HTERT RPE-1 (cell line): ENCODE results near the gene MUTYH.
"Not testable (repeated sequence)": the region's sequence is repeated elsewhere in the genome, so short reads cannot be mapped to it uniquely, and the experiment has no call there.

Experiments
- in situ Hi-C: fragments of 300-500 bp; cut with MboI; formaldehyde crosslinking; loops from 4 replicates; pipeline ENCODE4 v1.14.3; 2020; ENCODE audit warnings: low sequenced_read_pairs

The MUTYH gene

DNA sequence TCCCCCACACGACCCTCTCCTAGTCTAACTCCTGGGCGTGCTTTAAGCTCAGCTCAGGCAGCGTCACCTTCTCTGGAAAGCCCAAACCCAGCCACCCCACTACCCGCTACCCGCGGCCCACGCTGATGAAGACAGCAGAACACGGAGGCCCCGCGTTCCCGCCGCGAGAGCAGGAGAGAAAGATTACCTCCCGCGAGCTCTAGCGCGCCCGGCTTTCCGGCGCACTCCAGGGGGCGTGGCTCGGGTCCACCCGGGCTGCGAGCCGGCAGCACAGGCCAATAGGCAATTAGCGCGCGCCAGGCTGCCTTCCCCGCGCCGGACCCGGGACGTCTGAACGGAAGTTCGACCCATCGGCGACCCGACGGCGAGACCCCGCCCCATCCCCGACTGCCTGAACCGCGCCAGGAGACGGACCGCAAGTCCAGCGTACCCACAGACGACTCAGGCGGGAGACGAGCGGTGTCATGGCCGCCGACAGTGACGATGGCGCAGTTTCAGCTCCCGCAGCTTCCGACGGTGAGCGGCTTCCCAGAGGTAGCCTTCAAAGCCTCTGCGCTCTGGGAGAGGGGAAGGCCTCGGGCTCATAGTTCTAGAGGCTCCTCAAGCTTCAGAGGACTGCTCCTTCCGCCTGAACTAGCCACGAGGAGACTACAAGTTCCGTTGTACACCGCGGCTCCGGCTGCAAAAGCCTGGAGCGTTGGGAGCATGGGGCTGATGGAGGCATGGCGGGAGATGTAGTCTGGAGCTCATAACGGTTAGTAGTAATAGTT, at the start of gene MUTYH, which contains the start of gene TOE1:
Gene MUTYH, minus strand, starts transcription at position 652 of the 770 bp plus-strand sequence. CDS start 5,935 bp downstream, outside the sequence.
Gene TOE1, plus strand, starts transcription at position 382 of the 770 bp plus-strand sequence. Its CDS starts 83 bp downstream, at position 465.
- in situ Hi-C loops = no loop called here

DNA sequence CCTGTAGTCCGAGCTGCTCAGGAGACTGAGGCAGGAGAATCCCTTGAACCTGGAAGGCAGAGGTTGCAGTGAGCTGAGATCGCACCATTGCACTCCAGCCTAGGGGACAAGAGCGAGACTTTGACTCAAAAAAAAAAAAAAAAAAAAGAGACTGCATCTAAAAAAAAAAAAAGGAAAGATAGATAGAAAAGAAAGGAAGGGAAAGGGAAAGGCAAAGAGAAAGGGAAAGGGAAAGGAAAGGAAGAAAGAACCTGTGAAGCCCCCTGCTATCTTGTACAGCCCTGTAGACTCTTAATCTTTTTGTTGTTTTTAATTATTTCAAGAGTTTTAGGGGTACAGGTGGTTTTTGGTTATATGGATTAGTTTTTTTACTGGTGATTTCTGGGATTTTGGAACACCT, 46.0 kb upstream of the MUTYH start:
- in situ Hi-C loops = no loop called here

DNA sequence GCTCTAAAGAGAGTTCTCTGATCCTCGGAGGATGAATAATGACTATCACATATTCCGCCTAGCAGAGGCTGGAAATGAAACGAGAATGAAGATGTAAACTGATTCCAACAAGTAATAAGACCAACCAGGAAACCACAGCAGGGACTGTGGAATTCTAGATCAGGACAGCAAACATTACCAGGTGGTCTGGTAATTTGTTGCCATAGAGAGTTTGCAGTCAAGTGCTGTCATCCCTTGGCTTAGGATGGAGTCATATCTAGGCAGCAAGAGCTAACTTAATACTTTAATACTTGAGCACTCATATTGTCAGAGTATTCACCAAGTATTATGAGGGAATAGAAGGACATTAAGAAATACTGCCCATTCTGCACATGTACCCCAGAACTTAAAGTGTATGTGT, 45.1 kb upstream of the MUTYH start:
- in situ Hi-C loops = no loop called here

DNA sequence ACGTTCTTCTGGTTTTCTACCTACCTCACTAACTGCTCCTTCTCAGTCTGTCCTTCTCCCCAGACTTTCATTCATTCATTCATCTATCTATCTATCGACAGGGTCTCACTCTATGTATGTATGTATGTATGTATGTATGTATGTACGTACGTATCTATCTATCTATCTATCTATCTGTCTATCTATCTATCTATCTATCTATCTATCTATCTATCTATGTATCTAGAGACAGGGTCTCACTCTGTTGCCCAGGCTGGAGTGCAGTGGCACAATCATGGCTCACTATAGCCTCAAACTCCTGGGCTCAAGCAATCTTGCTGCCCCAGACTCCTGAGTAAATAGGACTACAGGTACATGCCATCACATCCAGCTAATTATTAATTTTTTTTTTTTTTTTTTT, 44.0 kb upstream of the MUTYH start:
- in situ Hi-C loops = not testable (repeated sequence)

DNA sequence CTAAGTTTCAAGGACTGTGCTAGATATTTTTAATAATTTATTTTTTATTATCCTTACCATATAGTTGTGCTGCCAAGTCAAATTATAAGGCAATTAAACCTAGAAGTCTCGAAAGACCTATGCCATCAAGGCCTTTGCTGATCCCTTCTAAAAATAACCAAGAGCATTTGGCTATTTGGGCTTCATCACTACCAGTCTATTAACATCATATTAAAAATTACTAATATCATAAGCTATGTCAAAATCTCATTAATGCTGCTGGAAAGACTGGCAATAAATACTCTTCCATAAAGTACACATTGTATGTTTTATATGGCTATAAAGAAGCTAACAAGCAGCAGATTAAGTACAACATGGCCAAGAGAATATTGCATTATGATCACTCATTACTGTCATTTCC, 43.0 kb upstream of the MUTYH start:
- in situ Hi-C loops = no loop called here

DNA sequence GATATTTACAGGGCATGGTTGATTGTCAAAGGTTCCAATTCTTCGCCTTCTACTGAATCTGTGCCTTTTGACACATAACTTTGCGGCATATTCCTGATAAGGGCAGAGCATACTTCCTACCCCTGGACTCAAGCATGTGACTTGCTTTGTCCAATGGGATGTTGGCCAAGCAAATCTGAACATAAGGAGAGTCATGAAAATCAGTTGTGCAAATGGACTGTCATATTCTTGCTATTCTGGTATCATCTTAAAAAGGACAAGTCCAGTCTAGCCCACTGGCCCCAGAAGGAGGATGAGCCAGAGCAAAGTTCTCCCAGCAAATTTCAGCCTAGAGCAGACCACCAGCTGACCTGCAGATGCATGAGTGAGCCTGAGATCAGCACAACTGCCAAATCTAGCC, 41.0 kb upstream of the MUTYH start:
- in situ Hi-C loops = no loop called here

DNA sequence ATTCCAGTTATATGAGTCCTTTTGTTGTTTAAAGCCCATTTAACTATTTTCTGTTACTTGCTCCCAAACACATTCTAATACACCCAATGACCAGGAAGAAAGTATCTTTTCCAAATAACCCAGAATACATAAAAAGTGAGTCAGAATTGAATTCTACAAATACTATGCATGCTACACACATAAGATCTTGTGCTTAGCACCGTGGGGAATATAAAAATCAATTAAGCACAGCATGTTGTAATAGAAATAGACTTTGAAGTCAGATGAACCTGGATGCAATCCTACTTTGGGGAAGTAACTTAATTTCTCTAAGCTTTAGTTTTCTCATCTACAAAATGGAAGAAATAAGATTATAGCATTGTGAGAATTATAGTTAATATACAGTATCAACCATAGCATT, 40.5 kb upstream of the MUTYH start:
- in situ Hi-C loops = no loop called here

DNA sequence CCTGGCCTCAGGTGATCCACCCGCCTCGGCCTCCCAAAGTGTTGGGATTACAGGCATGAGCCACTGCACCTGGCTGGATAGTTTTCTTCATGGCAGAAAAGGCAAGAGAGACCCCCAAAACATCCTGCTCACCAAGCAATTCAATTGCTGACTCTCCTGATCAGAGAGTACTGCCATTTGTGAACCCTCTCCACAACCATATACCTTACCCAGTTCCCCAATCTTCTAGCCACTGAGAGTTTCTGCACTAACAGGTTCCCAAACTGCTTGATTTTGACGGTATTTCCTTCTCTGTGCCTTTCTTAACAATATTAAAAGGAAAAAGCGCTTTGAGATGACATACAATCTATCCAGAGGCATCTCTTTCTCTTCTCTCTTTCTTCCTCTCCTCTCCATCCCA, 39.9 kb upstream of the MUTYH start:
- in situ Hi-C loops = no loop called here

DNA sequence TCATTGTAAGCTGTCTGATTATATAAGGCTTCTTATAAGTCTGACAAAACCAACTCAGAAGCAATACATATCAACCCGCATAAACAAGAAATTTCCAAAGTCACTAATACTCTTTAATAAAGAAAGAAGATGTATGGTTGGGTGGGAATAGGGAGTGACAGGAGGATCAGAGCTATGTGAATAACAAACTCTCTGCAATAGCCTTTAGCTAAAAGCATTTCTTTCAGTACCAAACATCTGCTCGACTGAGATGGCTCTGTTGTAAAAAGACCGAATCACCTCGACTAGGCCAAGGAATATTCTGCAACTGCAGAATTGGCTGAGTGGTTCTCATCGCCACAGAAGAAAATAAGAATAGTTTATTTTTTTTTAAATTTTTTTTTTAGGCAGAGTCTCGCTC, 39.3 kb upstream of the MUTYH start:
- in situ Hi-C loops = no loop called here

DNA sequence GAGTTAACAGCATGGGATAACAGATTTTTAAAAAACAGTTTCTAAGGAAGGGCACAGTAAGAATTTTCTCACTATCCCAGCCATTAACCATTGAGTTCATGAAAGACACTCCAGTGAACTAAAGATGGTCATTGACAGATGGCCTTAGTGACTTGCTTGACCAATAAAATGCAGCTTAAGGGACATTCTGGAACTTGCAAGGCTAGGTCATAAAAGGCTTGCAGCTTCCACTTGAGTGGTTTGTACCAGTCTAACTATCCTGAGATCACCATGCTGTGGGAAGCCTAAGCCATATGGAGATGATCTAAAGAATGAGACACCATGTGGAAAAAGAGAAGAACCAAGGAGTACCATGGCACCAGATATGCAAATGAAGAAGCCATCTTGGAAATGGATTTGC, 37.9 kb upstream of the MUTYH start:
- in situ Hi-C loops = no loop called here

DNA sequence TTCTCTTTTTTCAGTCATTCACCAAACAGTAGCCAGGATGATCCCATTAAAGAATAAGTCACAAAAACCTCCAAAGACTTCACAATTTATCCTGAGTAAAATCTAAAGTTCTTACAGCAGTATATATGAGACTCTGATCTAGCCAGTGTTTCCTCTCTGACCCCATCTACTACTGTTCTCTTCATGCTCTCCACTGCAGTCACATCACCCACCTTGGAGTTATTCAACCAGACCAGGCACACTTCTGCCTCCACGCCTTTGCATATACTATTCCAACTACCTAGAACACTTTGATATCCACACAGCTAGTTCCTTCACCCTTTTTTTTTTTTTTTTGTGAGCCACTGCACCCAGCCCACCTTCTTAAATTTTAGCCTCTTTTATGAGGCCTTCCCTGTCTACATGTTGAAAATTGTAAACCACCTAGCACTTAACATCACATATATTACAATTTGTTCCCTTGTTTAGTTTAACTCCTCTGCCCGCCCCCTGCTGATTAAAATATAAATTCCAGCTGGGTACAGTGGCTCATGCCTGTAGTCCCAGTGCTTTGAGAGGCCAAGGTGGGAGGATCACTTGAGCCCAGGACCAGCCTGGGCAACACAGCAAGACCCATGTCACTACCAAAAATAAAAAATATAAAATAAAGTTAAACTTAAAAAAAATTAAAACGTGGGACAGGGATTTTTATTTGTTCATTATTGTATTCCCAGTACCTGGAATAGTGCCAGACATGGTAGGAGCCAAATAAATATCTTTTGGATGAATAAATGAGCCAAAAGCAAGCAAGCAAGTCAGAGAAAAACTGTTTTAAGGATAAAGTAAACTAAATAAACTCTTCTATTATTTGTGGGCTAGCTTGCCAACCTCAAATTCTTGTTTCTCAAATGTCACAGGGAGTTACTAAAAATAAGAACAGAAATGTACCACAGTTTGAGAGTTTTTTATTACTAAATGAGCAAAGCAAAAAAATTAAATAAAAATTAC, 35.2 kb upstream of the MUTYH start:
- in situ Hi-C loops = no loop called here

DNA sequence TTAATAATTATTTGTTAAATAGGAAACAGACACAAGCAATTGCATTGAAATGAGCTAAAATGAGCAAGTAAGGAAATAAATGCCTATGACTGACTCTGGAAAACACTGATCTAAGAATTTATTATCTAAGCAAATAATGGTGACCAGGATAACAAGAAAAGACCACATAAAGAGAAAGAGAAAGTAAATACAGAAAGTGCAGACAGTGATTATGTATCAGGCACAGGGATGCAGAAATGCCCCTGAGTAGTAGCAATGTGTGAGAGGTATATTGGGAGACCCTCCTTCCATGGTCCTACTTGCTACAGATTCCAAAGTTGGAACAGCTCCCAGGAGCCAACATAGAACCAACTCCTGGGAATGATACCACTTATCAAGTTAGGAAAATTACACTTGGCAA, 33.3 kb upstream of the MUTYH start:
- in situ Hi-C loops = no loop called here

DNA sequence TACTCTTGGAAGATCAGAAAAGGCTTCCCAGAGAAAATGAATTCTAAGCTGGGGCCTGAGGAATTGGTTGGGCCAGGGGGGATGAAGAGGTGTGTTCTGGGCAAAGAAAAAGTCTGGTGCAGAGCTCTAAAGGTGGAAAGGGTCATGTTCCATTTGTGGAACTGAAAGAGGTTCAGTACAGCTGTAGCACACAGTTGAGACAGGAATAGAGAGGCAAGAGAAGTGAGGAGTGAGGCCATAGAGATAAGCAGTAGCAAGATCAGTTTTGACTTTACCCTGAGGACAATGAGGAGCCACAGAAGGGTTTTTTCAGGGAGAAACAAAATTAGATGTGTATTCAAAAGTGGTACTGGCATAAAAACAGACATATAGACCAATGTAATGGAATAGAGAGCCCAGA, 30.3 kb upstream of the MUTYH start:
- in situ Hi-C loops = no loop called here

DNA sequence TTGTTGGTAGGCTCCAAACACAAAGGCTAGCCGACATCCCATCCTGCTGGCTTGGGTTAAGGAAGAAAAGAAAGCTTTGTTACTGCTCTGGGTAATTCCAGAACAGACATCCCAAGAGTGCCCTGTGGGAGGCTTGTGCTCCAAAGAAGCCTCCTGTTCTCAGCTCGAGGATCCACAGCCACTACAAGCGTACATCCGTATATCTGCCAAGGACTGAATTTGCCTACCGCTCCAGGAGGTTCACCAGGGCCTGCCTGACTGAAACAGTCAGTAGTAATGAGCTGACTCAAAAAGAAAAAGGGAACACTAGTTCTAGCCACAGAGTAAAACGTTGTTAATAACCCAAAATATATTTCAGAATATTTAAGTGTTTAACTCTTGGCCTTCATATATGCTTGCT, 24.8 kb upstream of the MUTYH start:
- in situ Hi-C loops = no loop called here

DNA sequence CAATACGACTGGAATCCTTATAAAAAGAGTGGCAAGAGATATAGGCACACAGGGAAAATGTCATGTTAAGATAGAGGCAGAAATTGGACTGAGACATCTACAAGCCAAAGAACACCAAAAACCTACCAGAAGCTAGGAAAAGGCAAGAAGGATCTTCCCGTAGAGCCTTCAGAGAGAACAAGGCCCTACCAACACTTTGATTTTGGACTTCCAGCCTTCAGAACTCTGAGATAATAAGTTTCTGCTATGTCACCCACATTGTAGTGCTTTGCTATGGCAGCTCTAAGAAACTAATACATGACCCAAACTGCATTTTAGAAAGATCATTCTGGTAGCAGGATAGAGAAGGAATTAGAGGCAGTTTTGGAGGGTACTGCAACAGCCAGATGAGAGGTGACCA, 24.1 kb upstream of the MUTYH start:
- in situ Hi-C loops = no loop called here

DNA sequence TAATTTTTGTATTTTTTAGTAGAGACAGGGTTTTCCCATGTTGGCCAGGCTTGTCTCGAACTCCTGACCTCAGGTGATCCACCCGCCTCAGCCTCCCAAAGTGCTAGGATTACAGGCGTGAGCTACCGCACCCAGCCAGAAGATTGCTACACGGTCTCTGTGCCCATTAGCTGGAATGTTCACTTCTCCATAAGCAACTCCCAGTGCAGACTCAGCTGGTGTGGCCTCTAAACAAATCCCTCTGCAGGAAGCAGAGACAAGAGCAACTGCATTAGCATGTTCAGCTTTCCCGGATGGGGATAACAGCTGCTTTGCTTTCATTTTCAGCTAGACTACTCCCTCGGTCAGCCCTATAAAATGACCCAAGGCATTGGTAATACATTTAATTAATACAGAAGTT, 20.7 kb upstream of the MUTYH start:
- in situ Hi-C loops = not testable (repeated sequence)

DNA sequence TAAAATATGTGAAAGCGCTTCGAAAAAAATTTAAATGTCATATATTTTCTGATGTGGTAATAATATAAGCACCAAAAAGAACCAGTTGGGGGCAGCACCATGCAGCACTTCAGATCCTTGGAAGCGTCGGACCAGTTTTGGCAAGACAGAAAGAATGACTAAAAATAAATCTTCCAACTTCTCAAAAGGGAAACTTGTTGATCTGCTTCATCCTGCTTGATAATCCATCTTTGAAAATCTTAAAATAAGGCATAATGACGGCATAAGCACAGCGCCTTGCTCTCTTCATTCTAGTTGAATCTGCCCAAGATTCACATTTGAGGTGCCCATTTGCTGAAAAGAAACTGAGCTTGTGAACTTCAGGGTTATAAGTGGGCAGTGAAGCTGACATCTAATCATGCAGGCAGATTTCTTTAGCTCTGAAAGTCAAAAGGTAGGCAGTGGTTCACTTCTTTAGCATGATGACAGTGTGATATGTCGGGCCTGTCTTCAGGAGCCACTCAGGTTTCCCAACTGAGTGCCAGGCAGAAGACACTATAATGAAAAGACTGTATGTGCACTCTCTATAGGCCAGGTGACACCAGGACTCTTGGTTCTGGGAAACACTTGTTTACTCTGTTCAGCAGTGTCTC, 19.8 kb upstream of the MUTYH start:
- in situ Hi-C loops = no loop called here

DNA sequence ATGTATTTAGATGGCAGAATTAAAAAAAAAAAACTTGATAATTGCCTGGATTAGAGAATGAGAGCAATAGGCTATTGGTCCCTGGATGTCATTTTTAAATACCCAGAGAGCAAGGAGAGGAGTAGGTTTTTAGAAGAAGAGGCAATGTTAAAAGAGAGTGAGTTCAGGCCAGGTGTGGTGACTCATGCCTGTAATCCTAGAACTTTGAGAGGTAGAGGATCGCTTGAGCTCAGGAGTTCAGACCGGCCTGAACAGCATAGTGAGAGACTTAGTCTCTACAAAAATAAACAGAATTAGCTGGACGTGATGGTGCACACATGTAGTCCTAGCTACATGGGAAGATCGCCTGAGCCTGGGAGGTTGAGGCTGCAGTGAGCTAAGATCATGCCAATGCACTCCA, 15.9 kb upstream of the MUTYH start:
- in situ Hi-C loops = no loop called here

DNA sequence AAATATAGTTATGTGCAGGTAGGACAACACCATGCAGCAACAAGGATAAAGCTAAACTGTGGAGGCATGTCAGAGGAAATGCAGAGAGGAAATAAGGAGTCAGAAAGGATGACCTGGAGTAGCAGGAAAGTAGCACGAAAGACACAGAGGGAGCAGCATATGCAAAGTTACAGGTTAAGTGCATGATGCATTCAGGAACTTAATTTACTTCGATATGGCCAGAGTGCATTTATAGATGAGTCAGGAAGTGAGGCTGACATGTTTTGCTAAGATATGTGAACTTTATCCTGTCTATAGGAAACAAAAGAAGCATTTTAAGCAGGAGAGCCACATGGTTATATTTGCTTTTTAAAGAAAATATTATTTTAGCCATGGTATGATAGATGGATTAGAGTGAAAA, 15.4 kb upstream of the MUTYH start:
- in situ Hi-C loops = no loop called here

DNA sequence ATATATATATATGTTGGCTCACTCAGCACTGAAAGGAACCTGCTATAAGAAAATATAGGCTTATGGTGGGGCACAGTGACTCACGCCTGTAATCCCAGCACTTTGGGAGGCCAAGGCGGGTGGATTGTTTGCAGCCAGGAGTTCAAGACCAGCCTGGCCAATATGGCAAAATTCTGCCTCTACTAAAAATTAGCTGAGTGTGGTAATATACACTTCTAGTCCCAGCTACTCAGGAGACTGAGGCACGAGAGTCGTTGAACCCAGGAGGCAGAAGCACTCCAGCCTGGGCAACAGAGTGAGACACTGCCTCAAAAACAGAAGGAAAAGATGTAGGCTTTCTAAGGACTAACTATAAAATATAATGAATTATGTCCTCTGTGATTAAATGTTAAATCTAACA, 14.6 kb upstream of the MUTYH start:
- in situ Hi-C loops = no loop called here

DNA sequence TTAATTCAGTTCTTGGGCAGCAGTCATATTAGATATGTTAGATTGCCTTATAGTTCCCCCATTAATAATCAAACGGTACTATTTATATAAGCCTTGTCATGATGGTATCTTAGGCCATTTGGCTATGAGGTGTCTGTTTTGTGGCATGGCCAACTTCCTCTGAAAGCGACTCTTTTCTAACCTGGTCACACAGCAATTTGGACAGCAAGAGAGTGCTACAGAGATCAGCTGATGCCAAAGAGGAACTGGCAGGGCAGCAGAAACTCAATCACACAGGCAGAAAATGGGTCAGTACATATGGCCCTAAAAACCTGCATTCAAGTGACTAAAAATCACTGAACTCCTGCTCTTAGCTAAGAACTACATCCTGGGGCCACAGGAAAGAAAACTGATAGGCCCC, 13.4 kb upstream of the MUTYH start:
- in situ Hi-C loops = no loop called here
